MV-4-11 (cell line): ENCODE measurements around the gene SPATA18.
"Not testable (repeated sequence)": the region's sequence is repeated elsewhere in the genome, so short reads cannot be mapped to it uniquely, and the experiment has no call there.

Experiments used
- DNase-seq: peaks from one replicate; lab custom pipeline; 2025; lab: John Stamatoyannopoulos, UW

The SPATA18 gene

DNA sequence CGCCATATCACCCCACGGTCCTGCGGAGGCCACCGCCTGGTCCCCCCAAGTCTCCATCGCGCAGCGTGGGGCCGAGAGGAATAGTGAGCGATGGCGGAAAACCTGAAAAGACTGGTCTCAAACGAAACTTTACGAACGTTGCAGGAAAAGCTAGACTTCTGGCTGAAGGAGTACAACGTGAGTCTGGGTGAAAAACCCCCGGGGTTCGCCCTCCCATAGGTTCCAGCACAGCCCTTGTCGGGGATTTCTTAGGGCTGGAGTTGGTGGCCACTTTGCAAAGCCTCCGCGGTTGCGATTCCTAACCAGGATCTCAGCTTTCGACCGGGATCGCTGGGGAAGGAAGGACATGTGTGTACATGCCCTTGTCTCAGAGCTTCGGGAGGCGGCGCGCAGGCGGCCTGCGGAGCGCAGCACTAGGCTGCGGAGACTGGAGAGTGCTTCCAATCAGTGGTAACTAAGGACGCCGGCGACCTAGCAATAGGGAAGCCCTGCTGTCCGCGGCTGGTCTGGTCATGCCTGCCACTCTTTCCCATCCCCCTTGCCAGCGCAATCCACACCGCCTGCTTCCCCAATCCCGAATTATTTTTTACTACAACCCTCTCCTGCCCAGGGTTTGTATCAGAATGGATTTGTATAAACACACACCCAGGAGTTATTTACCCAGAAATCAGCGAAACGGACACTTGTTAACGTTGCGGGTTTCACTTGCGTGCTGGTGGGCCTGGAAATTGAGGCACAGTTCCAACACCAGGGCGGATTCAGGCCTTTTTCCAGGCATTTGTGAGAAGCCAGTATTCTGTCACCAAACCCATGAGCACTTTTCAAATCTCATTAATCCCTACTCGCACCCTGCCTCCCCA is 741 bp downstream of the SPATA18 start:
- DNase-seq = peak; percentile 41

GRCh38 chr4:52052475-52052780 is 1.3 kb downstream of the SPATA18 start:
- DNase-seq = peak; percentile 49

GRCh38 chr4:52054254-52054653 is 3.1 kb downstream of the SPATA18 start:
- DNase-seq = no peak

GRCh38 chr4:52057196-52057595 is 6.1 kb downstream of the SPATA18 start:
- peak; percentile 56 for DNase-seq

- no peak for DNase-seq
Measured at GRCh38 chr4:52058275-52058674, 7.2 kb downstream of the SPATA18 start.

DNA sequence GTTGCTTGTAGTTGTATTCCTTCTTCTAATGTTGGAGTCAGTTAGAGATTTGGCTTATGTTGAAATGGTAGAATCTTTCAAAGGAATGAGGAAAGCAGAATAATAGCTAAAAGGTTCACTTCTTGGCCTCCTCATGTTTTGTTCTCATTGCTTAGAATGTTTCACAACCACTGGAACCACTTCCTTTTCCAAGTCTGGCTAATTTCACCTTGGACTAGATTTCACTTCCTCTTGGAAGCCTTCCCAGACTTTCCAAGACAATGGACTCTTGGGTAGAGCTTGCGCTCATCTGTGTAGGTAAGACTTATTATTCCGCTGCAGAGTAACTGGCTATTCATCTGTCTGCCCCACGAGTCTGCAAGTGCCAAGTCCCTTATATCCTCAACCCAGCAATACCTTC is 8.3 kb downstream of the SPATA18 start:
- DNase-seq = peak; percentile 89

GRCh38 chr4:52069571-52069970 is 18.5 kb downstream of the SPATA18 start:
- no peak for DNase-seq

DNA sequence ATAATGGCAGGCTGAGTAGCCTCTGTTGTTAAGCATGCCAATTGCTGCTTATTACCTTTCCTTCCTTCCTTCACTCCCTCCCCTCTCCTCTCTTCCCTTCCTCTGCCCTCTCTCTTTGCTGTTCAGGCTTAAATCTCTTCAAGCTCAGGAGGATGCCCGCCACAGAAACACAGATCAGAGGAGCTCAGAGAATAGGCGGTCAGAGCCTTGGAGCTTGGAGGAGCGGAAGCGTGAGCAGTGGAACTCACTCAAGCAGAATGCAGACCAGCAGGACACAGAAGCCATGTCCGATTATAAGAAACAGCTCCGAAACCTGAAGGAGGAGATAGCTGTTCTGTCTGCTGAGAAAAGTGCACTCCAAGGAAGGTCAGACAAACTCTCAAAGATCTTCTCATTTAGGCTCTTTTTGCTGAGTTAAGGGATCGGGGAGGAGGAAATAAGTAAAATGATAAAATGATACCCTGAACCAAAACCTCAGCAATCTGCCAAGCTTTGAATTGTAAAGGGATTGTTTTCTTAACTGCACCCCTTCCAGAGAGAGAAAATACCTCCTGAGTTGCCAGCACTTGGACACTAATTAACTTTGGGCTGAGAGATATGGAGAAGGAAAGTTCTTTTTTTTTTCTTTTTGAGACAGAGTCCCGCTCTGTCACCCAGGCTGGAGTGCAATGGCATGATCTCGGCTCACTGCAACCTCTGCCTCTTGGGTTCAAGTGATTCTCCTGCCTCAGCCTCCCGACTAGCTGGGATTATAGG is 20.9 kb downstream of the SPATA18 start:
- no peak for DNase-seq

- DNase-seq = no peak
Measured at GRCh38 chr4:52076731-52077130, 25.6 kb downstream of the SPATA18 start.

- no peak for DNase-seq
Measured at GRCh38 chr4:52079659-52080058, 28.6 kb downstream of the SPATA18 start.

- no peak for DNase-seq
Measured at GRCh38 chr4:52081216-52081615, 30.1 kb downstream of the SPATA18 start.

DNA sequence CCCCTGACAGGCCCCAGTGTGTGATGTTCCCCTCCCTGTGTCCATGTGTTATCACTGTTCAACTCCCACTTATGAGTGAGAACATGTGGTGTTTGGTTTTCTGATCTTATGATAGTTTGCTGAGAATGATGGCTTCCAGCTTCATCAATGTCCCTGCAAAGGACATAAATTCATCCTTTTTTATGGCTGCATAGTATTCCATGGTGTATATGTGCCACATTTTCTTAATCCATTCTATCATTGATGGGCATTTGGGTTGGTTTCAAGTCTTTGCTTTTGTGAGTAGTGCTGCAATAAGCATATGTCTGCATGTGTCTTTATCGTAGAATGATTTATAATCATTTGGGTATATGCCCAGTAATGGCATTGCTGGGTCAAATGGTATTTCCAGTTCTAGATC is 35.3 kb downstream of the SPATA18 start:
- not testable (repeated sequence) for DNase-seq

GRCh38 chr4:52091801-52092200 is 40.7 kb downstream of the SPATA18 start:
- DNase-seq = no peak

DNA sequence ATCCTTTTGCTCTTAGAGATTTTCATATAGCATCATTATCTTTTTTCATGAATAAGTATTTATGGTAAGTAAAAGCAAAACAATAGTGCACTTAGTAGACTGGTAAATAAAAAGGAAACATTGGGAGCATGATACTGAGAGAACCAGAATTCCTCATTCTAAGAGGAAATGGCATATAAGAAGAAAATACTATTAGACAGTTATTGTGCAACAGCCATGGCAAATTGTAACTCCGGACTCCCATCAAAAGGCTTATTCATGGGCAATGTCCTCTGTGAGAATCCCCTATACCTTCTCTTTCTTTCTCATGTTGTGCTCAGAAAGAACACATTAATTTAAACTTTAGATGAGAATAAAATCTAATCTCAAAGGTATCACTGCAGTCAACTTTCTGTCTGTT is 42.4 kb downstream of the SPATA18 start:
- DNase-seq = peak; percentile 20

- DNase-seq = no peak
Measured at GRCh38 chr4:52094376-52095145, 43.5 kb downstream of the SPATA18 start.

DNA sequence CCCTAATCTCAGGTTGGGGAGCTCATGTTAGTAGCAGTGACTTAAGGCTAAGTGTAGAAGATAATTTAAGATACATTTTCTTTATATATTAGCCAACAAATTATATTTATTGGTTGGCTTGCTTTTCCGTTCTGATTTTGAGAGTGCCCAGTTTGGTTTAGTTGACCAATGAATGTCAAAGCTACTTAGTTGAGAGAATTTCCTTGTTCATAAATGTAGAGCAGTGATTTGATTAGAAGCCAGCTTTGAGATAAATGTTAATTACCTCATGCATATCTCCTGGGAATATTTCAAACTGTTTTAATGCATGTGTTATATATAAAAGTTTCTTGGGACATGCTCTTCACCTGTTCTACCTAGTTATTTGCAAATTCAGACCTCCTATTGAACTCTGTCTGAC is 44.3 kb downstream of the SPATA18 start:
- no peak for DNase-seq

DNA sequence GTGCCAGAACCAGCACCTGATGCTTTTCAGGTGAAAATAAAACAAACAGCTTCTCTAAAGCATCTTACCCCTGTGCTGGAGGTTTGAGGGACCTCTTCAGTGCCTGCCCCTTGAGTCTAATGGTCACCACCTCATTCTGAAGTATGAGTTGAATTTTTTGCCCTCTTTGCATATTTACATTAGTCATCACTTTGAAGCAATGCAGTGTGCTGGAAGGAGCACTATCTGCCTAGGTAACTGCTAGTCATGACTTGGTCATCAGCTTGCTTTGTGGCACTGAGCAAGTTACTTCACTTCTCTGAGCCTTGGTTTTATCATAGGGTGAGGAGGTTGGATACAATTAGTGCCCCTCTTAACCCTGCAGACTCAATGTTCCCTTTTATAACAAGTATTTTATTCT is 44.9 kb downstream of the SPATA18 start:
- DNase-seq = no peak

DNA sequence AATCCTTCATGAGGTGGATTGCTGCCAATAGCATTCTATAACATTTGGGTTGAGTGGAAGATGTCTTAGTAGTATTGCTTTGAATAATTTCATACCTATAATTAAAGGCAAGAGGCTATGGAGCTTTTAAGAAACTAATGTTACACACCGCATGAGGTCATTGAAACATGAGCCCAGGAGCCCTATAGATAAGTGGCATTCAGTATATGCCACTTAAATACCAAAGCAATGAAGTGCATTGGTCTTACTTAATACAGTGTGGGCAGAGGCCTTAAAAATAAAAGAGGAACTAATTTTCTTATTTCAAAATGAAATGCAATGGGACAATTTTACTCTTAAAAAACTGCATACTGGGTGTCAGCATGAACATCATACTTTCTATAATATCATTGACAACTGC is 47.5 kb downstream of the SPATA18 start:
- peak; percentile 81 for DNase-seq

- DNase-seq = no peak
Measured at GRCh38 chr4:52099860-52100461, 48.9 kb downstream of the SPATA18 start.

GRCh38 chr4:52102587-52102986 is 51.5 kb downstream of the SPATA18 start:
- no peak for DNase-seq

DNA sequence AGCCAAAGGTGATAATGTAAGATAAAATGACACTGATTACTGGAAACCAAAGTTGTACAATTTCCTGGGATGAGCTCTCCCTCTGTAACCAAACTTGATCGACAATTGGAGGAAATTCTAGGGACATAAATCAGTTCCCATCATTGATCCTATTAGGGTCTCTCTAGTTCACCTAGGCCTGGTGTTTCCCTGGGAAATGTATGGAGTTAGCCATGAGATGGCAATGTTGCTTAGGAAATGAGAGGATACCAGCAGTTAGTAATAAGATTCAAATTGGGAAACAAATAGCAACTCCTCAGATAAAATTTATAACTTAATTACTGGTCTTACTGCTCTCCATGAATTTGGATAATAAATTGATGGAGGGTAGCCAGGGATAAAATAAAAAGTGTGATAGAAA is 52.2 kb downstream of the SPATA18 start:
- peak; percentile 10 for DNase-seq

GRCh38 chr4:52105276-52105675 is 54.2 kb downstream of the SPATA18 start:
- peak; percentile 1 for DNase-seq
